HepG2 (cell line): ENCODE data around the gene CA5B. TPM values are rescaled to one million over a fixed set of nuclear protein-coding genes. Genes with fewer than 3 reads are reported as not detected.

Source experiments
- GMEB2 ChIP-seq: IDR thresholded peaks from 2 replicates; pipeline ENCODE4 v1.6.1; 2016; ENCODE audit warnings: missing biosample characterization, missing genetic modification reagents, low read depth
- IKZF1 ChIP-seq: fragments of 450-650 bp; IDR thresholded peaks from 2 replicates; pipeline ENCODE4 v1.7.1; 2016
- RORA ChIP-seq: sonication (generic); formaldehyde crosslinking; IDR thresholded peaks from 2 replicates; pipeline ENCODE4 v1.5.0; 2020; ENCODE audit warnings: mild to moderate bottlenecking, missing genetic modification reagents, moderate library complexity
- ZNF530 ChIP-seq: sonication (generic); formaldehyde crosslinking; IDR thresholded peaks from 2 replicates; pipeline ENCODE4 v1.5.0; 2020; ENCODE audit warnings: low read depth, mild to moderate bottlenecking, missing genetic modification reagents
- ZNF646 ChIP-seq: sonication (generic); formaldehyde crosslinking; IDR thresholded peaks from 2 replicates; pipeline ENCODE4 v1.9.0; 2021; ENCODE audit warnings: mild to moderate bottlenecking, missing genetic modification reagents
- polyA plus RNA-seq, 8 experiments: library from polyadenylated mRNA; depleted of rRNA in 3 of 8; stranded (reverse) in 7 of 8; unstranded in 1 of 8; fragments of >200 nt; fragmentation: Illumina TruSeq in 4 of 8; extraction: Trizol in 4 of 8; gene quantifications; 2 replicates each; pipeline versions ENCODE4 v1.2.1 to v1.2.3, GENCODE V29; 2011 to 2016; ENCODE audit warnings: low read depth in 4 of 8, missing spikeins in 1 of 8, mixed read lengths in 1 of 8; ENCODE audit not compliant: insufficient read depth in 1 of 8
- total RNA-seq, 5 experiments: library from RNA; depleted of rRNA; stranded (reverse); fragments of >200 nt; fragmentation: Illumina TruSeq; extraction: Trizol; gene quantifications; 2 replicates each; pipeline ENCODE4 v1.2.3, GENCODE V29; 2016; ENCODE audit warnings: low read depth in 1 of 5
- TF ChIP-seq, protein P1 (sequence below): sonication (generic); formaldehyde crosslinking; IDR thresholded peaks from 2 replicates; pipeline ENCODE4 v1.9.0; 2021; ENCODE audit warnings: missing genetic modification reagents, mild to moderate bottlenecking, borderline replicate concordance

CA5B gene
- total and polyA plus RNA-seq, 2 of the 13 experiments (the other 11 are each of a cell fraction or from before 2014, with no cell fraction given): 1.7 to 2.2 TPM

GRCh38 chrX:15749642-15750610 lies 11.9 kb downstream of the CA5B start (continued):
- TF ChIP-seq, protein P1, sequence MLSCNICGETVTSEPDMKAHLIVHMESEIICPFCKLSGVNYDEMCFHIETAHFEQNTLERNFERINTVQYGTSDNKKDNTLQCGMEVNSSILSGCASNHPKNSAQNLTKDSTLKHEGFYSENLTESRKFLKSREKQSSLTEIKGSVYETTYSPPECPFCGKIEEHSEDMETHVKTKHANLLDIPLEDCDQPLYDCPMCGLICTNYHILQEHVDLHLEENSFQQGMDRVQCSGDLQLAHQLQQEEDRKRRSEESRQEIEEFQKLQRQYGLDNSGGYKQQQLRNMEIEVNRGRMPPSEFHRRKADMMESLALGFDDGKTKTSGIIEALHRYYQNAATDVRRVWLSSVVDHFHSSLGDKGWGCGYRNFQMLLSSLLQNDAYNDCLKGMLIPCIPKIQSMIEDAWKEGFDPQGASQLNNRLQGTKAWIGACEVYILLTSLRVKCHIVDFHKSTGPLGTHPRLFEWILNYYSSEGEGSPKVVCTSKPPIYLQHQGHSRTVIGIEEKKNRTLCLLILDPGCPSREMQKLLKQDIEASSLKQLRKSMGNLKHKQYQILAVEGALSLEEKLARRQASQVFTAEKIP (CRISPR knock-in tag): no peak
- TF ChIP-seq IKZF1 (no peak), ZNF530 (no peak), GMEB2 (no peak), RORA (CRISPR knock-in tag) (no peak), ZNF646 (CRISPR knock-in tag) (no peak)
